ENCODE data around the gene CD101.

CD101 gene

GRCh38 chr1:117059334-117059677 is 57.7 kb downstream of the CD101 start:
- DNase-seq = peak; percentile 22

- DNase-seq = peak; percentile 99
Observed at GRCh38 chr1:117059678-117060440, 58.3 kb downstream of the CD101 start, which contains the start of gene TTF2. TSS of gene TTF2 (plus strand) at chr1:117060326. CDS start at chr1:117060347, 21 bp downstream.

- DNase-seq = no peak
Observed at GRCh38 chr1:117060441-117061317, 59.1 kb downstream of the CD101 start.

- no peak for DNase-seq
Observed at GRCh38 chr1:117061986-117062415, 60.4 kb downstream of the CD101 start.

- DNase-seq = no peak
Observed at GRCh38 chr1:117066367-117066766, 64.8 kb downstream of the CD101 start.

- DNase-seq = no peak
Observed at GRCh38 chr1:117067533-117068370, 66.2 kb downstream of the CD101 start.

GRCh38 chr1:117068580-117068979 is 67.0 kb downstream of the CD101 start:
- DNase-seq = no peak

GRCh38 chr1:117069220-117069844 is 67.8 kb downstream of the CD101 start:
- no peak for DNase-seq

- DNase-seq = no peak
Observed at GRCh38 chr1:117070124-117070523, 68.6 kb downstream of the CD101 start.

- DNase-seq = no peak
Observed at GRCh38 chr1:117076648-117077047, 75.1 kb downstream of the CD101 start.

GRCh38 chr1:117077267-117077666 is 75.7 kb downstream of the CD101 start:
- no peak for DNase-seq

GRCh38 chr1:117079737-117080136 is 78.2 kb downstream of the CD101 start:
- DNase-seq = no peak

GRCh38 chr1:117084231-117084630 is 82.7 kb downstream of the CD101 start:
- no peak for DNase-seq

Data from GF-D8 (cell line).